Fibroblast of lung (primary cell): Measurements from ENCODE around the gene GRAMD1A.

Experiments used
- EZH2 ChIP-seq: IDR thresholded peaks from 2 replicates; pipeline ENCODE4 v1.5.1; 2012; ENCODE audit warnings: low read length, control low read depth, mild to moderate bottlenecking; ENCODE audit errors: missing control alignments
- TF ChIP-seq, protein P1 (sequence below), 2 donors: IDR thresholded peaks in 1 of 2; conservative IDR thresholded peaks in 1 of 2; 1 replicate in 1 of 2; 2 replicates in 1 of 2; pipeline ENCODE4 v1.5.1; 2011 to 2012; ENCODE audit warnings: low read length in 2 of 2, control low read depth in 1 of 2, inconsistent platforms in 1 of 2, low read depth in 1 of 2, mild to moderate bottlenecking in 1 of 2

DNA sequence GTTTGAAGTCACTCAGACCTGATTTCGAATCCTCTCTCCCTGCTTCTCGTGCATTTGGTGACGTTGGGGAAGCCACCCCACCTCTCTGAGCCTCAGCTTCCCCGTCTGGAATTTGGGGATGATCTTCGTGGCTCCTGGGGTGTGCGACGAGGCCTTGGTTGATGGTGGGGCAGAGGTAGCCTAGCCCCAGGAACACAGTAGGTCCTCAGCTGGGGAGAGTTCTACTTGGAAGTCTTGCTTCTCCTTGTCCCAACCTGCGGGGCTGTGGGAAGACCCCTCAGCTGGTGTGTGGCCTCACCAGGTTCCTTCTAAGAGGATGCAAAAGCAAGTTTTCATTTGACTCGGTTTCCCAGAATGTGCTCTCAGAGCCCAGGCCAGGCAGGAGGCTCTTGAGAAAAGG, 54.5 kb downstream of the GRAMD1A start:
- TF ChIP-seq EZH2, result no peak
- TF ChIP-seq, protein P1, sequence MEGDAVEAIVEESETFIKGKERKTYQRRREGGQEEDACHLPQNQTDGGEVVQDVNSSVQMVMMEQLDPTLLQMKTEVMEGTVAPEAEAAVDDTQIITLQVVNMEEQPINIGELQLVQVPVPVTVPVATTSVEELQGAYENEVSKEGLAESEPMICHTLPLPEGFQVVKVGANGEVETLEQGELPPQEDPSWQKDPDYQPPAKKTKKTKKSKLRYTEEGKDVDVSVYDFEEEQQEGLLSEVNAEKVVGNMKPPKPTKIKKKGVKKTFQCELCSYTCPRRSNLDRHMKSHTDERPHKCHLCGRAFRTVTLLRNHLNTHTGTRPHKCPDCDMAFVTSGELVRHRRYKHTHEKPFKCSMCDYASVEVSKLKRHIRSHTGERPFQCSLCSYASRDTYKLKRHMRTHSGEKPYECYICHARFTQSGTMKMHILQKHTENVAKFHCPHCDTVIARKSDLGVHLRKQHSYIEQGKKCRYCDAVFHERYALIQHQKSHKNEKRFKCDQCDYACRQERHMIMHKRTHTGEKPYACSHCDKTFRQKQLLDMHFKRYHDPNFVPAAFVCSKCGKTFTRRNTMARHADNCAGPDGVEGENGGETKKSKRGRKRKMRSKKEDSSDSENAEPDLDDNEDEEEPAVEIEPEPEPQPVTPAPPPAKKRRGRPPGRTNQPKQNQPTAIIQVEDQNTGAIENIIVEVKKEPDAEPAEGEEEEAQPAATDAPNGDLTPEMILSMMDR (conservative IDR thresholded peaks at IDR 0.05 in 1 of 2, IDR thresholded peaks at IDR 0.05 in 1 of 2; ENCODE audit: low read depth in 1 of 2, low read length in 2 of 2), result no peak
